Thyroid gland (tissue), 4 donors: Measurements from ENCODE around the gene TMEM154. TPM values are rescaled to one million over a fixed set of nuclear protein-coding genes. Genes with fewer than 3 reads are reported as not detected.

ENCODE experiments used
- DNase-seq, 2 donors: peaks; one replicate each; pipeline ENCODE4 v3.0.0-alpha.2; 2019
- H3K27ac ChIP-seq, 3 donors: fragments of 200-600 bp; sonication (generic); 1 replicate in 2 of 3; 2 replicates in 1 of 3; pipeline ENCODE4 v1.5.1; 2016 to 2019; ENCODE audit warnings: mild to moderate bottlenecking in 1 of 3, moderate library complexity in 1 of 3
- H3K27me3 ChIP-seq: fragments of 200-600 bp; sonication (generic); one replicate; pipeline ENCODE4 v1.5.1; 2019
- H3K36me3 ChIP-seq, 2 donors: fragments of 200-600 bp; sonication (generic); one replicate each; pipeline ENCODE4 v1.5.1; 2016 to 2019
- H3K4me1 ChIP-seq, 2 donors: fragments of 200-600 bp; sonication (generic); one replicate each; pipeline ENCODE4 v1.5.1; 2017 to 2019
- H3K4me3 ChIP-seq, 3 donors: fragments of 200-600 bp; sonication (generic); replicated peaks in 1 of 3; 1 replicate in 2 of 3; 2 replicates in 1 of 3; pipeline ENCODE4 v1.5.1; 2016; ENCODE audit warnings: mild to moderate bottlenecking in 1 of 3
- H3K9me3 ChIP-seq: fragments of 200-600 bp; sonication (generic); one replicate; pipeline ENCODE4 v1.5.1; 2017
- POLR2A ChIP-seq, 2 donors: fragments of 450-650 bp; IDR thresholded peaks; one replicate each; pipeline ENCODE4 v1.6.1; 2017; ENCODE audit warnings: antibody characterized with exemption in 2 of 2, mild to moderate bottlenecking in 2 of 2, moderate library complexity in 1 of 2
- WGBS, 2 donors: methylation state at CpG; one replicate each; pipeline ENCODE4 v1.1.5; 2017; 5-methylcytosine and 5-hydroxymethylcytosine counted together
- intact Hi-C: fragments of 100-400 bp; cut with DNase I; formaldehyde crosslinking; loops from one replicate; pipeline ENCODE4 v1.15.1; 2023
- total RNA-seq, 4 donors: library from RNA; depleted of rRNA; stranded (reverse); fragments of >200 nt; gene quantifications; one replicate each; pipeline ENCODE4 v1.2.3, GENCODE V29; 2016
- TF ChIP-seq, protein P1 (sequence below), 6 experiments: fragments of 200-600 bp in 3 of 6; fragments of 450-650 bp in 3 of 6; sonication (generic) in 3 of 6; IDR thresholded peaks; one replicate each; pipeline ENCODE4 v1.5.1; 2016 to 2019; ENCODE audit warnings: antibody characterized with exemption in 6 of 6, mild to moderate bottlenecking in 2 of 6, inconsistent platforms in 1 of 6, moderate library complexity in 1 of 6

The TMEM154 gene
- total RNA-seq, 4 donors from 2014 or later, result 0.22 to 1.6 (median 0.42) TPM

DNA sequence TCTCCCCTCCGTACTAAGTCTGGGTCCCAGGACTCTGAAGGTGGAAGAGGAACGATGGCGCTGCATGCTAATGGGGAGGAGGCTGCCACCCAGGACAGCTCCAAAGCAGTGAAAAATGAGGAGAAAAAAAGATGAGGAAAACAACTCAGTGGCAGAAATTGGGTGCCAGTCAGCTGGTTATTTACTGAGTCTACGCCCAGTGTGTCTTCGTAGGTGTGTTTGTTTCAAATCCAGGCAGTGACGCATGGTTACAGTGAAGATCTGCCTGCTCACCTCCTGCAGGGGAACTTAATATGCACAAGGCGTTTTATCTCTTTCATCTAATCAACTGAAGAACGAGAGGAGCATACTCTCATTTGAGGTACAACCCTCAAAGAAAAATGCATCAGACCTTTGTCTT, 73.0 kb downstream of the TMEM154 start:
- no peak for DNase-seq
- Histone ChIP-seq H3K27me3 (no peaks in the 10 kb centered on the region), H3K27ac (no peak overlapping the region), H3K9me3 (no peaks in the 10 kb centered on the region), H3K36me3 (no peaks in the 10 kb centered on the region), H3K4me3 (no peak overlapping the region), H3K4me1 (no peaks in the 10 kb centered on the region)
- TF ChIP-seq, protein P1, sequence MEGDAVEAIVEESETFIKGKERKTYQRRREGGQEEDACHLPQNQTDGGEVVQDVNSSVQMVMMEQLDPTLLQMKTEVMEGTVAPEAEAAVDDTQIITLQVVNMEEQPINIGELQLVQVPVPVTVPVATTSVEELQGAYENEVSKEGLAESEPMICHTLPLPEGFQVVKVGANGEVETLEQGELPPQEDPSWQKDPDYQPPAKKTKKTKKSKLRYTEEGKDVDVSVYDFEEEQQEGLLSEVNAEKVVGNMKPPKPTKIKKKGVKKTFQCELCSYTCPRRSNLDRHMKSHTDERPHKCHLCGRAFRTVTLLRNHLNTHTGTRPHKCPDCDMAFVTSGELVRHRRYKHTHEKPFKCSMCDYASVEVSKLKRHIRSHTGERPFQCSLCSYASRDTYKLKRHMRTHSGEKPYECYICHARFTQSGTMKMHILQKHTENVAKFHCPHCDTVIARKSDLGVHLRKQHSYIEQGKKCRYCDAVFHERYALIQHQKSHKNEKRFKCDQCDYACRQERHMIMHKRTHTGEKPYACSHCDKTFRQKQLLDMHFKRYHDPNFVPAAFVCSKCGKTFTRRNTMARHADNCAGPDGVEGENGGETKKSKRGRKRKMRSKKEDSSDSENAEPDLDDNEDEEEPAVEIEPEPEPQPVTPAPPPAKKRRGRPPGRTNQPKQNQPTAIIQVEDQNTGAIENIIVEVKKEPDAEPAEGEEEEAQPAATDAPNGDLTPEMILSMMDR (IDR thresholded peaks at IDR 0.05), result no peak
- TF ChIP-seq POLR2A (IDR thresholded peaks at IDR 0.05), result no peak
- 69% methylated on average over 8 of the region's 8 CpGs for WGBS, 2 donors
- intact Hi-C loops, result no loop called here

DNA sequence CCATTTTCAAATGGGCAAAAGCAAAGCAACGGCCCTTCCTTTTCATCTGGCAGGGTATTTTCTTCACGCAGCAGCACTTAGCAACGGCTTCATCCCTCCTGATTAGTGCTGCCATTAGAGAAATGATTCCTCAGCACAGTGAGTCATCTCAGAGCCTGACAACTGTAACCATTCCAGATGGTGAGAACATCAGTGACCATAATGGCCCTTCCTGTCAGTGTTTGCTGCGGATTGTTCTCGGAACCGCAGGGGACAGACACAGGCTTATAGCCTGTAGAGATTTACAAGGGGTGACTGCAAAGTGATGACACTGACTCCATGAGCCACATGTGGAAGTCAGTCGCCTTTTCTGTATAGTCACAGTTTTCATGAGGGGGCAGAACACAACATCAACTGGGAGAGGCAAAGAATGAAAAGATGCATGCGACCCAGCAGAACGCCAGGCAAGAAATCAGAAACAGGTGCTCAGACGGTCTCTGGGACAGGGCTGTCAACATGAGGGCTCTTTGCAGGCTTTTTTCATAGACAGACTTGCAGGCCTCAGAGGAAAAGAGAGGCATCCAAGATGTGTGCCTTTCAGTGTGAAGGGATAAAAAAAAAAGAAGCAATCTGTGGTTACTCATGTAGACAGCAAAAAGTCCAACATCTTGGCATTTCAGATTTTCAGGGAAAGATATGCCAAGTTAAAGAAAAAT, 74.0 kb downstream of the TMEM154 start:
- intact Hi-C loops, result no loop called here
- no peaks in the 10 kb centered on the region for H3K4me1 ChIP-seq
- TF ChIP-seq, protein P1 (IDR thresholded peaks at IDR 0.05), result no peak
- TF ChIP-seq POLR2A (IDR thresholded peaks at IDR 0.05), result no peak
- H3K27ac ChIP-seq, result no peak overlapping the region
- no peak for DNase-seq
- 70 to 76% methylated on average over 10 of the region's 10 CpGs for WGBS, 2 donors
- H3K9me3 ChIP-seq, result no peaks in the 10 kb centered on the region
- no peaks in the 10 kb centered on the region for H3K27me3 ChIP-seq
- H3K4me3 ChIP-seq, result no peak overlapping the region
- no peaks in the 10 kb centered on the region for H3K36me3 ChIP-seq

- Histone ChIP-seq H3K36me3 (no peaks in the 10 kb centered on the region), H3K9me3 (no peaks in the 10 kb centered on the region), H3K4me3 (no peak overlapping the region), H3K27me3 (no peaks in the 10 kb centered on the region), H3K4me1 (no peaks in the 10 kb centered on the region), H3K27ac (no peak overlapping the region)
- 83 to 96% methylated on average over 2 of the region's 2 CpGs for WGBS, 2 donors
- intact Hi-C loops, result no loop called here
- no peak for TF ChIP-seq POLR2A (IDR thresholded peaks at IDR 0.05)
- TF ChIP-seq, protein P1 (IDR thresholded peaks at IDR 0.05), result no peak
- DNase-seq, result no peak
Measured at GRCh38 chr4:152605031-152605430, 74.8 kb downstream of the TMEM154 start.

- TF ChIP-seq POLR2A (IDR thresholded peaks at IDR 0.05), result no peak
- TF ChIP-seq, protein P1 (IDR thresholded peaks at IDR 0.05), result no peak
- intact Hi-C loops, result no loop called here
- Histone ChIP-seq H3K27me3 (no peaks in the 10 kb centered on the region), H3K27ac (no peak overlapping the region), H3K36me3 (no peaks in the 10 kb centered on the region), H3K9me3 (no peaks in the 10 kb centered on the region), H3K4me1 (no peaks in the 10 kb centered on the region), H3K4me3 (no peak overlapping the region)
- WGBS, 2 donors, result 88 to 90% methylated on average over 5 of the region's 5 CpGs
- DNase-seq, result no peak
Measured at GRCh38 chr4:152601156-152601555, 78.6 kb downstream of the TMEM154 start.

- TF ChIP-seq, protein P1 (IDR thresholded peaks at IDR 0.05), result no peak
- TF ChIP-seq POLR2A (IDR thresholded peaks at IDR 0.05), result no peak
- H3K27ac ChIP-seq, result no peak overlapping the region
- DNase-seq, result no peak
- no peaks in the 10 kb centered on the region for H3K36me3 ChIP-seq
- no peaks in the 10 kb centered on the region for H3K27me3 ChIP-seq
- no peak overlapping the region for H3K4me3 ChIP-seq
- intact Hi-C loops, result no loop called here
- peaks cover 0 to 9% of the 10 kb centered on the region in 2 donors for H3K4me1 ChIP-seq
- WGBS, 2 donors, result 68 to 79% methylated on average over 1 of the region's 1 CpG
- H3K9me3 ChIP-seq, result no peaks in the 10 kb centered on the region
Measured at GRCh38 chr4:152599636-152600035, 80.2 kb downstream of the TMEM154 start.
